ENCODE measurements around the gene MED8. TPM values are rescaled to one million over a fixed set of nuclear protein-coding genes. Genes with fewer than 3 reads are reported as not detected.

MED8 gene
- total and polyA plus RNA-seq, 2 of the 13 experiments (the other 11 are each of a cell fraction or from before 2014, with no cell fraction given) = 16.9 to 77.4 TPM

DNA sequence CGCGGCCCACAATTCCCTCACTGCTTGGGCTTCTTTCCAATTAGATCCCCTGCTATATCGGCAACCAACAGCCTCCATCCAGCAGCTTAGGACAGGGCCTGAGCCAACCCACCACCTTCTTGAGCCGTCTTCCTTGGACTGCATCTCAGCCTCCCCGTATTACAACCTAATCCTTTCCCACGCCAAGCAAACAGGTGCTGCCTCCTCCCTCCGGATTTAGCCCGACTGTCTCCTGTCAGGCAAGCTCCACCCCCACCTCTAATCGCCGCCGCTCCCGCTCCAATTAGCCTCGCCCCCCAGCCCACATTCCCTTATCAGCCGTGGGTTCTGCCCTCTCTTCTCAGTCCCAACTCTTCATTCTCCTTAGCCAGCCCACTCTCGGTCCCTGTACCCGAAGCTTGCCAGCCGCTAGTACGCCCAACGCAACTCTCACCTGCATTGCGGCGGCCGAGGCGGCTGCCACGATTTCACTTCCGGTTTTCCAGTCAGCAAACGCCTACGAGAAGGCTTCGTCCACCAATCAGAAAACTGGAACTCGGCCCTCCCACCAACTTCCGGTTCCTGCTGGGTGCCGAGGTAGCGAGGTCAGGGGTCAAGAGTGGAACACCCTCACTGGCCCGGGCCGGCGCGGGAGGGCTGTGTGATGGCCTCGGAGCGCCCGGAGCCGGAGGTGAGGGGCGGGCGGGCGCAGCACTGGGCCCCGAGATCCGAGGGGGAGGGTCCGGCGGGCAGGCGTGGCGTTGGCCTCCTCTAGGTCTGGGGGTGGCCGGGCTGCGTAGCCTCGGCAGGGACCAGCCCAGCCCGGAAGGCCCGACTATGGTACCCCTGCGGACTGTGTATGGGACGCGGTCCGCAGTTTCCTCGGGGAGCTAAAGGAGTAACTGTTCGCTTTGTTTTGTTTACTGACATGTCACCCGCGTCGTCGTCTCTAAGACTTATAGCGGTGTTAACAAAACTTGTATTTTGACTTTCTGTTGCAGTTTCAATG, at the start of gene MED8, which contains the start of gene SZT2 (continued):
- TF ChIP-seq, protein P1, sequence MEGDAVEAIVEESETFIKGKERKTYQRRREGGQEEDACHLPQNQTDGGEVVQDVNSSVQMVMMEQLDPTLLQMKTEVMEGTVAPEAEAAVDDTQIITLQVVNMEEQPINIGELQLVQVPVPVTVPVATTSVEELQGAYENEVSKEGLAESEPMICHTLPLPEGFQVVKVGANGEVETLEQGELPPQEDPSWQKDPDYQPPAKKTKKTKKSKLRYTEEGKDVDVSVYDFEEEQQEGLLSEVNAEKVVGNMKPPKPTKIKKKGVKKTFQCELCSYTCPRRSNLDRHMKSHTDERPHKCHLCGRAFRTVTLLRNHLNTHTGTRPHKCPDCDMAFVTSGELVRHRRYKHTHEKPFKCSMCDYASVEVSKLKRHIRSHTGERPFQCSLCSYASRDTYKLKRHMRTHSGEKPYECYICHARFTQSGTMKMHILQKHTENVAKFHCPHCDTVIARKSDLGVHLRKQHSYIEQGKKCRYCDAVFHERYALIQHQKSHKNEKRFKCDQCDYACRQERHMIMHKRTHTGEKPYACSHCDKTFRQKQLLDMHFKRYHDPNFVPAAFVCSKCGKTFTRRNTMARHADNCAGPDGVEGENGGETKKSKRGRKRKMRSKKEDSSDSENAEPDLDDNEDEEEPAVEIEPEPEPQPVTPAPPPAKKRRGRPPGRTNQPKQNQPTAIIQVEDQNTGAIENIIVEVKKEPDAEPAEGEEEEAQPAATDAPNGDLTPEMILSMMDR (CRISPR knock-in tag; IDR thresholded peaks at IDR 0.05) = peak; percentile 5; the same call in 1 of the 2 replicates
- no peak for TF ChIP-seq TMF1 (CRISPR knock-in tag; IDR thresholded peaks at IDR 0.05; ENCODE audit: low read depth)
- TF ChIP-seq HDAC6 (IDR thresholded peaks at IDR 0.05; ENCODE audit: low read depth, low read length) = no peak
- TF ChIP-seq ZNF205 (CRISPR knock-in tag; IDR thresholded peaks at IDR 0.05) = no peak; the same call in 1 of the 2 replicates
- TF ChIP-seq, protein P2, sequence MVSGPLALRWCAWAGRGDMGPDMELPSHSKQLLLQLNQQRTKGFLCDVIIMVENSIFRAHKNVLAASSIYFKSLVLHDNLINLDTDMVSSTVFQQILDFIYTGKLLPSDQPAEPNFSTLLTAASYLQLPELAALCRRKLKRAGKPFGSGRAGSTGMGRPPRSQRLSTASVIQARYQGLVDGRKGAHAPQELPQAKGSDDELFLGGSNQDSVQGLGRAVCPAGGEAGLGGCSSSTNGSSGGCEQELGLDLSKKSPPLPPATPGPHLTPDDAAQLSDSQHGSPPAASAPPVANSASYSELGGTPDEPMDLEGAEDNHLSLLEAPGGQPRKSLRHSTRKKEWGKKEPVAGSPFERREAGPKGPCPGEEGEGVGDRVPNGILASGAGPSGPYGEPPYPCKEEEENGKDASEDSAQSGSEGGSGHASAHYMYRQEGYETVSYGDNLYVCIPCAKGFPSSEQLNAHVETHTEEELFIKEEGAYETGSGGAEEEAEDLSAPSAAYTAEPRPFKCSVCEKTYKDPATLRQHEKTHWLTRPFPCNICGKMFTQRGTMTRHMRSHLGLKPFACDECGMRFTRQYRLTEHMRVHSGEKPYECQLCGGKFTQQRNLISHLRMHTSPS (CRISPR knock-in tag; IDR thresholded peaks at IDR 0.05; ENCODE audit: low read depth) = no peak
- TF ChIP-seq, protein P3, sequence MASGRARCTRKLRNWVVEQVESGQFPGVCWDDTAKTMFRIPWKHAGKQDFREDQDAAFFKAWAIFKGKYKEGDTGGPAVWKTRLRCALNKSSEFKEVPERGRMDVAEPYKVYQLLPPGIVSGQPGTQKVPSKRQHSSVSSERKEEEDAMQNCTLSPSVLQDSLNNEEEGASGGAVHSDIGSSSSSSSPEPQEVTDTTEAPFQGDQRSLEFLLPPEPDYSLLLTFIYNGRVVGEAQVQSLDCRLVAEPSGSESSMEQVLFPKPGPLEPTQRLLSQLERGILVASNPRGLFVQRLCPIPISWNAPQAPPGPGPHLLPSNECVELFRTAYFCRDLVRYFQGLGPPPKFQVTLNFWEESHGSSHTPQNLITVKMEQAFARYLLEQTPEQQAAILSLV (CRISPR knock-in tag; IDR thresholded peaks at IDR 0.05; ENCODE audit: borderline replicate concordance) = peak; percentile 92; the same call in 1 of the 2 replicates
- 0 out of 2 replicates have a peak, but pooled peaks have one; percentile 45 for TF ChIP-seq MIXL1 (CRISPR knock-in tag; IDR thresholded peaks at IDR 0.05)
- TF ChIP-seq, protein P4, sequence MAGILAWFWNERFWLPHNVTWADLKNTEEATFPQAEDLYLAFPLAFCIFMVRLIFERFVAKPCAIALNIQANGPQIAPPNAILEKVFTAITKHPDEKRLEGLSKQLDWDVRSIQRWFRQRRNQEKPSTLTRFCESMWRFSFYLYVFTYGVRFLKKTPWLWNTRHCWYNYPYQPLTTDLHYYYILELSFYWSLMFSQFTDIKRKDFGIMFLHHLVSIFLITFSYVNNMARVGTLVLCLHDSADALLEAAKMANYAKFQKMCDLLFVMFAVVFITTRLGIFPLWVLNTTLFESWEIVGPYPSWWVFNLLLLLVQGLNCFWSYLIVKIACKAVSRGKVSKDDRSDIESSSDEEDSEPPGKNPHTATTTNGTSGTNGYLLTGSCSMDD (CRISPR knock-in tag; IDR thresholded peaks at IDR 0.05) = no peak
- TF ChIP-seq MED1 (CRISPR knock-in tag; IDR thresholded peaks at IDR 0.05) = peak; percentile 52; the same call in 1 of the 2 replicates
- no peak for TF ChIP-seq XBP1 (CRISPR knock-in tag; IDR thresholded peaks at IDR 0.05)
- TF ChIP-seq PAX8 (CRISPR knock-in tag; IDR thresholded peaks at IDR 0.05; ENCODE audit: borderline replicate concordance) = no peak
- TF ChIP-seq, protein P5, sequence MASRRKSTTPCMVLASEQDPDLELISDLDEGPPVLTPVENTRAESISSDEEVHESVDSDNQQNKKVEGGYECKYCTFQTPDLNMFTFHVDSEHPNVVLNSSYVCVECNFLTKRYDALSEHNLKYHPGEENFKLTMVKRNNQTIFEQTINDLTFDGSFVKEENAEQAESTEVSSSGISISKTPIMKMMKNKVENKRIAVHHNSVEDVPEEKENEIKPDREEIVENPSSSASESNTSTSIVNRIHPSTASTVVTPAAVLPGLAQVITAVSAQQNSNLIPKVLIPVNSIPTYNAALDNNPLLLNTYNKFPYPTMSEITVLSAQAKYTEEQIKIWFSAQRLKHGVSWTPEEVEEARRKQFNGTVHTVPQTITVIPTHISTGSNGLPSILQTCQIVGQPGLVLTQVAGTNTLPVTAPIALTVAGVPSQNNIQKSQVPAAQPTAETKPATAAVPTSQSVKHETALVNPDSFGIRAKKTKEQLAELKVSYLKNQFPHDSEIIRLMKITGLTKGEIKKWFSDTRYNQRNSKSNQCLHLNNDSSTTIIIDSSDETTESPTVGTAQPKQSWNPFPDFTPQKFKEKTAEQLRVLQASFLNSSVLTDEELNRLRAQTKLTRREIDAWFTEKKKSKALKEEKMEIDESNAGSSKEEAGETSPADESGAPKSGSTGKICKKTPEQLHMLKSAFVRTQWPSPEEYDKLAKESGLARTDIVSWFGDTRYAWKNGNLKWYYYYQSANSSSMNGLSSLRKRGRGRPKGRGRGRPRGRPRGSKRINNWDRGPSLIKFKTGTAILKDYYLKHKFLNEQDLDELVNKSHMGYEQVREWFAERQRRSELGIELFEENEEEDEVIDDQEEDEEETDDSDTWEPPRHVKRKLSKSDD (CRISPR knock-in tag; IDR thresholded peaks at IDR 0.05; ENCODE audit: low read depth) = peak; percentile 49; the same call in 1 of the 2 replicates
- peak; percentile 85 for TF ChIP-seq ZMYM4 (CRISPR knock-in tag; IDR thresholded peaks at IDR 0.05)
- peak; percentile 48; the same call in 1 of the 2 replicates for TF ChIP-seq BRD4 (CRISPR knock-in tag; IDR thresholded peaks at IDR 0.05)
- TF ChIP-seq POLR2A (IDR thresholded peaks at IDR 0.05; ENCODE audit: insufficient read depth in 1 of 2, low read depth in 2 of 2, low read length in 2 of 2) = peak; percentile 88
- TF ChIP-seq CC2D1A (CRISPR knock-in tag; IDR thresholded peaks at IDR 0.05) = no peak
- no peak for TF ChIP-seq ZNF660 (CRISPR knock-in tag; IDR thresholded peaks at IDR 0.05; ENCODE audit: borderline replicate concordance, low read depth)
- no peak for TF ChIP-seq ZNF570 (CRISPR knock-in tag; IDR thresholded peaks at IDR 0.05; ENCODE audit: borderline replicate concordance)
- TF ChIP-seq ZKSCAN5 (CRISPR knock-in tag; IDR thresholded peaks at IDR 0.05) = no peak
- no peak for TF ChIP-seq DNMT3B (CRISPR knock-in tag; conservative IDR thresholded peaks at IDR 0.05)
- TF ChIP-seq KDM5B (CRISPR knock-in tag; IDR thresholded peaks at IDR 0.05; ENCODE audit: borderline replicate concordance) = peak; percentile 72; the same call in 1 of the 2 replicates

All from HepG2 (cell line).